ENCODE data around the gene PSD4. TPM values are rescaled to one million over a fixed set of nuclear protein-coding genes. Genes with fewer than 3 reads are reported as not detected.
"Not testable (repeated sequence)": the region's sequence is repeated elsewhere in the genome, so short reads cannot be mapped to it uniquely, and the experiment has no call there.

The PSD4 gene
- total RNA-seq, 1 donor from 2014 or later = 1.6 TPM

- Histone ChIP-seq H3K4me1 (ENCODE audit: control insufficient read depth in 3 of 3, insufficient read depth in 3 of 3, low read length in 3 of 3) (peaks cover 0 to 5% (median 2%) of the 10 kb centered on the region in 3 donors), H3K9me3 (ENCODE audit: control insufficient read depth in 3 of 3, low read length in 3 of 3) (no peaks in the 10 kb centered on the region), H3K36me3 (ENCODE audit: control insufficient read depth in 3 of 3, insufficient read depth in 3 of 3, low read length in 3 of 3) (no peaks in the 10 kb centered on the region), H3K27me3 (ENCODE audit: control insufficient read depth in 3 of 3, insufficient read depth in 3 of 3, low read length in 3 of 3) (no peaks in the 10 kb centered on the region), H3K9ac (ENCODE audit: low read depth in 1 of 3, low read length in 3 of 3) (no peak overlapping the region), H3K27ac (ENCODE audit: low read depth, low read length) (no peak overlapping the region), H3K4me3 (ENCODE audit: low read length in 3 of 3) (no peak overlapping the region)
These were observed 57.3 kb downstream of the PSD4 start for GRCh38 chr2:113231064-113231463.

- Histone ChIP-seq H3K36me3 (ENCODE audit: control insufficient read depth in 3 of 3, insufficient read depth in 3 of 3, low read length in 3 of 3) (no peaks in the 10 kb centered on the region), H3K27ac (ENCODE audit: low read depth, low read length) (no peak overlapping the region), H3K4me1 (ENCODE audit: control insufficient read depth in 3 of 3, insufficient read depth in 3 of 3, low read length in 3 of 3) (peaks cover 0 to 12% (median 7%) of the 10 kb centered on the region in 3 donors), H3K9me3 (ENCODE audit: control insufficient read depth in 3 of 3, low read length in 3 of 3) (no peaks in the 10 kb centered on the region), H3K9ac (ENCODE audit: low read depth in 1 of 3, low read length in 3 of 3) (no peak overlapping the region), H3K27me3 (ENCODE audit: control insufficient read depth in 3 of 3, insufficient read depth in 3 of 3, low read length in 3 of 3) (no peaks in the 10 kb centered on the region), H3K4me3 (ENCODE audit: low read length in 3 of 3) (no peak overlapping the region)
These were observed 58.4 kb downstream of the PSD4 start for GRCh38 chr2:113232123-113232522.

DNA sequence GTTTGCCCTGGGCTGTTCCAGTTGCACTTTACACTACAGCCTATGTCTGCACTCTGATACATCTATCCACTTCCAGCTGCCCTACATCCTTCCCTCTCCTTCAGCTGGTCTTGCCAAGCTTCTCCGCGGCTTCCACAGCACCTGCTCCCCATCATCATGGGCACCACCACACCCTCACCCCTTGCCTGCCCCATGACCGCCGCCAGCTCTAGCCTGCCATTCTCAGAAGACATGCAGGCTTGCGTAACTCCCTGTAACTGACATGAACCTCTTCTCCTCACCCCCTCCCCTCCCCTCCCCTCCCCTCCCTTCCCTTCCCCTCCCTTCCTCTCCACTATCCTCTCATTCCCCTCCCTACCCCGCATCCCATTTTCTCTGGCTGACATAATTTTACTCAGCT, 59.0 kb downstream of the PSD4 start:
- no peak overlapping the region for H3K4me3 ChIP-seq (ENCODE audit: low read length in 3 of 3)
- peaks cover 0 to 3% (median 0%) of the 10 kb centered on the region in 3 donors for H3K36me3 ChIP-seq (ENCODE audit: control insufficient read depth in 3 of 3, insufficient read depth in 3 of 3, low read length in 3 of 3)
- H3K9ac ChIP-seq (ENCODE audit: low read depth in 1 of 3, low read length in 3 of 3) = no peak overlapping the region
- no peaks in the 10 kb centered on the region for H3K9me3 ChIP-seq (ENCODE audit: control insufficient read depth in 3 of 3, low read length in 3 of 3)
- peaks cover 0 to 12% (median 7%) of the 10 kb centered on the region in 3 donors for H3K4me1 ChIP-seq (ENCODE audit: control insufficient read depth in 3 of 3, insufficient read depth in 3 of 3, low read length in 3 of 3)
- no peaks in the 10 kb centered on the region for H3K27me3 ChIP-seq (ENCODE audit: control insufficient read depth in 3 of 3, insufficient read depth in 3 of 3, low read length in 3 of 3)
- H3K27ac ChIP-seq (ENCODE audit: low read depth, low read length) = no peak overlapping the region

GRCh38 chr2:113233593-113234550, 60.1 kb downstream of the PSD4 start:
- H3K9ac ChIP-seq (ENCODE audit: low read depth in 1 of 3, low read length in 3 of 3) = no peak overlapping the region
- peaks cover 0 to 3% (median 0%) of the 10 kb centered on the region in 3 donors for H3K36me3 ChIP-seq (ENCODE audit: control insufficient read depth in 3 of 3, insufficient read depth in 3 of 3, low read length in 3 of 3)
- H3K9me3 ChIP-seq (ENCODE audit: control insufficient read depth in 3 of 3, low read length in 3 of 3) = no peaks in the 10 kb centered on the region
- no peaks in the 10 kb centered on the region for H3K27me3 ChIP-seq (ENCODE audit: control insufficient read depth in 3 of 3, insufficient read depth in 3 of 3, low read length in 3 of 3)
- peaks cover 0 to 12% (median 7%) of the 10 kb centered on the region in 3 donors for H3K4me1 ChIP-seq (ENCODE audit: control insufficient read depth in 3 of 3, insufficient read depth in 3 of 3, low read length in 3 of 3)
- H3K4me3 ChIP-seq (ENCODE audit: low read length in 3 of 3) = no peak overlapping the region
- H3K27ac ChIP-seq (ENCODE audit: low read depth, low read length) = no peak overlapping the region

DNA sequence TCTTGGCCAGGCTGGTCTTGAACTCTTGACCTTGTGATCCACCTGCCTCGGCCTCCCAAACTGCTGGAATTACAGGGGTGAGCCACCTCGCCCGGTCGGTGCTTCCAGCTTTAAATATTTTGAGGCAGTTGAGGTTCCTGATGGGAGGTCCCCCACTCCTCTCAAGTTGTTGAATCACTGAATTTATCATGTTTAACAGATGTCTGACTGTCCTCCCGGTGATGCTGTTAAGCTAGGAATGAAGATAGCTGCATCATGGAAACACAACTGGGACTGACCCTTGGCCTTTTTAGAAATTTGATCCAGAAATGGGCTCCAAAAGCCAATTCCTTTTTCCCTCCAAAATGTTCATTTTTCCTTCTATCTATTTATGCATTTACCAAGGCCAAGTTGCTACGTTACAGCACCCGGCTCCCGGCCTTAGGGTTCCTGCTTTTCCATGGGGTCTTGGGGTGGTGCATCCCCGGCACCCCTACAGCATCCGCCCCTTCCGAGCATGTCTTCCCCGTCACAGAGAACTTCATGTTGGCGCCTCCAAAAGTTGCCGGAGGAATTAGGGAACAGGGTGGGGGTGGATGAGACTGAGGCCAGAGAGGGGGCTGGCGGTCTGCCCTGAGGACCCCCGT, 61.1 kb downstream of the PSD4 start:
- H3K27me3 ChIP-seq (ENCODE audit: control insufficient read depth in 3 of 3, insufficient read depth in 3 of 3, low read length in 3 of 3) = no peaks in the 10 kb centered on the region
- H3K9ac ChIP-seq (ENCODE audit: low read depth in 1 of 3, low read length in 3 of 3) = peak overlapping the region; percentile 23 to 80 (median 33)
- no peak overlapping the region for H3K27ac ChIP-seq (ENCODE audit: low read depth, low read length)
- H3K36me3 ChIP-seq (ENCODE audit: control insufficient read depth in 3 of 3, insufficient read depth in 3 of 3, low read length in 3 of 3) = peaks cover 0 to 3% (median 0%) of the 10 kb centered on the region in 3 donors
- H3K9me3 ChIP-seq (ENCODE audit: control insufficient read depth in 3 of 3, low read length in 3 of 3) = no peaks in the 10 kb centered on the region
- H3K4me3 ChIP-seq (ENCODE audit: low read length in 3 of 3) = peak overlapping the region; percentile 59 to 67 (median 59)
- peaks cover 3 to 18% (median 13%) of the 10 kb centered on the region in 3 donors for H3K4me1 ChIP-seq (ENCODE audit: control insufficient read depth in 3 of 3, insufficient read depth in 3 of 3, low read length in 3 of 3)

- H3K27me3 ChIP-seq (ENCODE audit: control insufficient read depth in 3 of 3, insufficient read depth in 3 of 3, low read length in 3 of 3) = not testable (repeated sequence)
These were observed 61.8 kb downstream of the PSD4 start for GRCh38 chr2:113235347-113236226.

DNA sequence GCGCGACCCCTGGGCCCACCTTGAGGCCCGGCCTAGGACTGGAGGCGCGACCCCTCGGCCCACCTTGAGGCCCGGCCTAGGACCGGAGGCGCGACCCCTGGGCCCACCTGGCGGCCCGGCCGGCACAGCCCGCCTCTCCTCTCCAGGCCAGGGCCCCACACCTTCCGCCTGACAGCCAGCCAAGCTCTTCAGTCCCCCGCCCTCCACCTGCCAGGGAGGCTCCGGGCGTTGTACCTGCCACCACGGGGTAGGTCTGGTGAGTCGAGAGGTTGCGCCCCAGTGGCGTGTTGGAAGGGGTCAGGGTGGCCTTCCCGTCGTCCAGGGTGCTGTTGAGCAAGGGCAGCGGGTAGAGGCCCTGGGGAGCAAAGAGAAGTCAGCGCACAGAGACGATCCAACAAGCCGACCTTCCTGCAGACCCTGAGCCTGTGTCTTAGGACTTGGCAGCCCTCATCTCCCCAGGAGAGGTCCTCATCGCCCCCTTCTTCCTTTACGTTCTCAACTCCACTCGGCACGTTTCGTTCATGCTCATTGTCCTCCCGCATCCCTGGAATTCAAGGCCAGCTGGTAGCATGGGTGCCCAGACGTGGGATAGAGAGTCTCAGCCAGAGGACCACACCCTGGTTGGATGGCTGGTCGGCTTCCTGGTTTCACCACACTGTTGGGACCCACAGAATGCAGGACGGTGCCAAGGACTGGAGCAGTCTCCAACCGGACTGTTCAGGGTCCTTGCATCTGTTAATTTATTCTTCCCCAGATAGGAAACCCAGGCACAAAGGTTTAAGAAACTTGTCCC, 62.8 kb downstream of the PSD4 start:
- Histone ChIP-seq H3K9ac (ENCODE audit: low read depth in 1 of 3, low read length in 3 of 3) (peak overlapping the region in 1 of 3 donors; percentile 64), H3K4me3 (ENCODE audit: low read length in 3 of 3) (peak overlapping the region; percentile 20 to 58 (median 23)), H3K9me3 (ENCODE audit: control insufficient read depth in 3 of 3, low read length in 3 of 3) (no peaks in the 10 kb centered on the region)

More at GRCh38 chr2:113235347-113236226, 61.8 kb downstream of the PSD4 start:
- not testable (repeated sequence) for H3K36me3 ChIP-seq (ENCODE audit: control insufficient read depth in 3 of 3, insufficient read depth in 3 of 3, low read length in 3 of 3); H3K9me3 ChIP-seq (ENCODE audit: control insufficient read depth in 3 of 3, low read length in 3 of 3); H3K27ac ChIP-seq (ENCODE audit: low read depth, low read length)
- peak overlapping the region; percentile 33 to 80 (median 45) for H3K9ac ChIP-seq (ENCODE audit: low read depth in 1 of 3, low read length in 3 of 3)
- H3K4me3 ChIP-seq (ENCODE audit: low read length in 3 of 3) = peak overlapping the region; percentile 59 to 67 (median 59)
- peaks cover 10 to 26% (median 21%) of the 10 kb centered on the region in 3 donors for H3K4me1 ChIP-seq (ENCODE audit: control insufficient read depth in 3 of 3, insufficient read depth in 3 of 3, low read length in 3 of 3)

DNA sequence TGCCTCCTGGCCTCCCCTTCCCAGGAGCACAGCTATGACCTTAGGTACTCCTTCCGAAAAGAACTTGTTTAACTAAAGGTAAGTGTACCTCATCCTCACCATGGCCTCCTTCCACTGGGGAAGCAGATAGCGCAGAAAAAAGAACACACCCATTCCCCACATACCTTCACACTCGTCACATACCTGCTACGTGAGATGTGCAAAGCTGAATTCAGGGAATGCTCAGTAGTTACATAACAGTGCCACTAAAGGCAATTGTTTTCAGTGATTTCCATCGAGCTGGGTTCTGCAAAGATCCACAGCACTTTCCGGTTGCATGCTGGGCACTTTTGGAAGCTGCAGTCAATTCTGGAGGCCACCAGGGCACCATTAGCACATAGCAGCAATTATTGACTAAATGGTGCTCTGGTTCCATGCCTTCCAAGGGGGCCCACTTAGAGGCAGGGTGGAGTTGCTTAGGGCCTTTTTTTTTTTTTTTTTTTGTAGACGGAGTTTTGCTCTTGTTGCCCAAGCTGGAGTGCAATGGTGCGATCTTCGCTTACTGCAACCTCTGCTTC, 63.9 kb downstream of the PSD4 start:
- no peak overlapping the region for H3K27ac ChIP-seq (ENCODE audit: low read depth, low read length)
- H3K9me3 ChIP-seq (ENCODE audit: control insufficient read depth in 3 of 3, low read length in 3 of 3) = no peaks in the 10 kb centered on the region
- H3K27me3 ChIP-seq (ENCODE audit: control insufficient read depth in 3 of 3, insufficient read depth in 3 of 3, low read length in 3 of 3) = no peaks in the 10 kb centered on the region
- peaks cover 22 to 34% (median 31%) of the 10 kb centered on the region in 3 donors for H3K4me1 ChIP-seq (ENCODE audit: control insufficient read depth in 3 of 3, insufficient read depth in 3 of 3, low read length in 3 of 3)
- no peak overlapping the region for H3K4me3 ChIP-seq (ENCODE audit: low read length in 3 of 3)
- H3K9ac ChIP-seq (ENCODE audit: low read depth in 1 of 3, low read length in 3 of 3) = no peak overlapping the region
- H3K36me3 ChIP-seq (ENCODE audit: control insufficient read depth in 3 of 3, insufficient read depth in 3 of 3, low read length in 3 of 3) = peaks cover 0 to 3% (median 0%) of the 10 kb centered on the region in 3 donors

More for the DNA sequence above, 62.8 kb downstream of the PSD4 start:
- H3K4me1 ChIP-seq (ENCODE audit: control insufficient read depth in 3 of 3, insufficient read depth in 3 of 3, low read length in 3 of 3) = peaks cover 20 to 35% (median 30%) of the 10 kb centered on the region in 3 donors
- H3K36me3 ChIP-seq (ENCODE audit: control insufficient read depth in 3 of 3, insufficient read depth in 3 of 3, low read length in 3 of 3) = peaks cover 0 to 3% (median 0%) of the 10 kb centered on the region in 3 donors
- H3K27ac ChIP-seq (ENCODE audit: low read depth, low read length) = no peak overlapping the region
- no peaks in the 10 kb centered on the region for H3K27me3 ChIP-seq (ENCODE audit: control insufficient read depth in 3 of 3, insufficient read depth in 3 of 3, low read length in 3 of 3)

All from skeletal muscle tissue (tissue), 4 donors.